Measurements from ENCODE around the gene CERS6. TPM values are rescaled to one million over a fixed set of nuclear protein-coding genes. Genes with fewer than 3 reads are reported as not detected.
A peak's percentile ranks its signal among the peaks of the same experiment; 100 is the strongest.

The CERS6 gene
- total and polyA plus RNA-seq, 2 experiments from 2014 or later, result 40.9 to 99.1 TPM

DNA sequence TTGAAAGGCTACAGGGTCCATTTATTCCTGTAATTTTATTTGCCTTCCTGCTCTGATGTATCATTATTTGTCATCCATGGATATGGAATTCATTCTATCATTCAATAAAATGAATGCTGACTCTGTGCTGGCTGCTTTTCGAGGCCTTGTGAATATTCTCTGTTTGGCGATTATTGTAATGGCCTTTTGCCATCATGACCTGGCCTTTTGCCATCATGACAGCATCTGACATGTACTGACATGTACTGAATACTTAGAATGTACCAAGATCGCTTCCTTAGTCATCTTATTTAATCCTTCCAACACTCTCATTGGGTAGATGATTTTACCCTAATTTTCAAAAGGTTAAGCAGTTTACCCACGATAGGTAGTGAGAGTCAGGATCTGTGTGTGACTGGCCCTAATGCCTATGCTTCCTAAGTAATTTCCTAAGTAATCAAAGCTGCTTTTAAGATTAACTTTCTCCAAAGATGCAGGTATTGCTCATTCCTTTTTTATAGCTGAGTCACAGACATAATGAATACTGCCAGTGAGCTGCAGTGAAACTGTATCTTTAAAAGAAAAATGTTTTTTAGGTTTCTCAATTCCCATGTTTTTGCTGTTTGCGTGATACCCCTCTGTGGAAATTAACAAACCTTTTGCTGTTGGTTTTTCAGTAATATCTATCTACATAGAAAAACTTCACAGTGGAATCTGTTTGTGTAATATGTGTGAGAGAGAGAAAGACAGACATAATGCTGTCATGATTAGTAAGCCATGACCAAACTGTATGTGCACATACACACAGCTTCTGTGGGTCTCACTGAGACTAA lies 127.8 kb downstream of the CERS6 start:
- Histone ChIP-seq H3K4me1 (ENCODE audit: insufficient read depth) (peaks cover 13% of the 10 kb centered on the region), H3K4me2 (no peak overlapping the region), H3K36me3 (replicated peaks; ENCODE audit: insufficient read depth, low read depth) (no peaks in the 10 kb centered on the region), H3K79me2 (peaks cover 97% of the 10 kb centered on the region), H4K20me1 (ENCODE audit: insufficient read depth, poor library complexity, severe bottlenecking) (no peaks in the 10 kb centered on the region), H3K9me3 (ENCODE audit: low read depth) (no peaks in the 10 kb centered on the region), H3K27ac (peak overlapping the region; percentile 29), H2AFZ (no peak overlapping the region), H3K9me2 (replicated peaks; ENCODE audit: insufficient read depth) (no peaks in the 10 kb centered on the region), H3K4me3 (no peak overlapping the region), H3K27me3 (no peaks in the 10 kb centered on the region)
- no peak for DNase-seq (ENCODE audit: low spot score)
- TF ChIP-seq, protein P1, sequence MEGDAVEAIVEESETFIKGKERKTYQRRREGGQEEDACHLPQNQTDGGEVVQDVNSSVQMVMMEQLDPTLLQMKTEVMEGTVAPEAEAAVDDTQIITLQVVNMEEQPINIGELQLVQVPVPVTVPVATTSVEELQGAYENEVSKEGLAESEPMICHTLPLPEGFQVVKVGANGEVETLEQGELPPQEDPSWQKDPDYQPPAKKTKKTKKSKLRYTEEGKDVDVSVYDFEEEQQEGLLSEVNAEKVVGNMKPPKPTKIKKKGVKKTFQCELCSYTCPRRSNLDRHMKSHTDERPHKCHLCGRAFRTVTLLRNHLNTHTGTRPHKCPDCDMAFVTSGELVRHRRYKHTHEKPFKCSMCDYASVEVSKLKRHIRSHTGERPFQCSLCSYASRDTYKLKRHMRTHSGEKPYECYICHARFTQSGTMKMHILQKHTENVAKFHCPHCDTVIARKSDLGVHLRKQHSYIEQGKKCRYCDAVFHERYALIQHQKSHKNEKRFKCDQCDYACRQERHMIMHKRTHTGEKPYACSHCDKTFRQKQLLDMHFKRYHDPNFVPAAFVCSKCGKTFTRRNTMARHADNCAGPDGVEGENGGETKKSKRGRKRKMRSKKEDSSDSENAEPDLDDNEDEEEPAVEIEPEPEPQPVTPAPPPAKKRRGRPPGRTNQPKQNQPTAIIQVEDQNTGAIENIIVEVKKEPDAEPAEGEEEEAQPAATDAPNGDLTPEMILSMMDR (IDR thresholded peaks at IDR 0.05; ENCODE audit: poor library complexity), result no peak
- 70% methylated on average over 5 of the region's 5 CpGs for WGBS (ENCODE audit: low lambda C conversion rate, missing lambda C conversion rate)

- Histone ChIP-seq H2AFZ (no peak overlapping the region), H3K27me3 (no peaks in the 10 kb centered on the region), H3K4me2 (no peak overlapping the region), H3K9me3 (ENCODE audit: low read depth) (no peaks in the 10 kb centered on the region), H3K4me3 (no peak overlapping the region), H3K36me3 (replicated peaks; ENCODE audit: insufficient read depth, low read depth) (no peaks in the 10 kb centered on the region), H3K79me2 (peaks cover 97% of the 10 kb centered on the region), H3K27ac (no peak overlapping the region), H3K9me2 (replicated peaks; ENCODE audit: insufficient read depth) (no peaks in the 10 kb centered on the region), H3K4me1 (ENCODE audit: insufficient read depth) (peaks cover 13% of the 10 kb centered on the region), H4K20me1 (ENCODE audit: insufficient read depth, poor library complexity, severe bottlenecking) (no peaks in the 10 kb centered on the region)
- TF ChIP-seq EZH2 (IDR thresholded peaks at IDR 0.05; ENCODE audit: borderline replicate concordance) (no peak), EZH2phosphoT487 (IDR thresholded peaks at IDR 0.05; ENCODE audit: low read depth, severe bottlenecking, unreplicated experiment) (no peak)
- TF ChIP-seq, protein P1 (IDR thresholded peaks at IDR 0.05; ENCODE audit: poor library complexity), result no peak
- no peak for DNase-seq (ENCODE audit: low spot score)
These were observed 128.8 kb downstream of the CERS6 start for GRCh38 chr2:168584911-168585310.

GRCh38 chr2:168585700-168586099 lies 129.6 kb downstream of the CERS6 start:
- H2AFZ ChIP-seq, result no peak overlapping the region

More at GRCh38 chr2:168585700-168586099, 129.6 kb downstream of the CERS6 start:
- H3K79me2 ChIP-seq, result peaks cover 99% of the 10 kb centered on the region
- H3K27me3 ChIP-seq, result no peaks in the 10 kb centered on the region
- peaks cover 13% of the 10 kb centered on the region for H3K4me1 ChIP-seq (ENCODE audit: insufficient read depth)
- no peak for DNase-seq (ENCODE audit: low spot score)
- H3K4me3 ChIP-seq, result no peak overlapping the region
- TF ChIP-seq, protein P1 (IDR thresholded peaks at IDR 0.05; ENCODE audit: poor library complexity), result no peak
- no peak for TF ChIP-seq EZH2phosphoT487 (IDR thresholded peaks at IDR 0.05; ENCODE audit: low read depth, severe bottlenecking, unreplicated experiment)
- no peak for TF ChIP-seq EZH2 (IDR thresholded peaks at IDR 0.05; ENCODE audit: borderline replicate concordance)
- H3K27ac ChIP-seq, result no peak overlapping the region
- 96% methylated on average over 4 of the region's 4 CpGs for WGBS (ENCODE audit: low lambda C conversion rate, missing lambda C conversion rate)
- H3K36me3 ChIP-seq (replicated peaks; ENCODE audit: insufficient read depth, low read depth), result no peaks in the 10 kb centered on the region
- no peak overlapping the region for H3K4me2 ChIP-seq
- no peaks in the 10 kb centered on the region for H4K20me1 ChIP-seq (ENCODE audit: insufficient read depth, poor library complexity, severe bottlenecking)
- H3K9me3 ChIP-seq (ENCODE audit: low read depth), result no peaks in the 10 kb centered on the region
- H3K9me2 ChIP-seq (replicated peaks; ENCODE audit: insufficient read depth), result no peaks in the 10 kb centered on the region
